ENCODE results near the gene TSPAN13.

TSPAN13 gene

DNA sequence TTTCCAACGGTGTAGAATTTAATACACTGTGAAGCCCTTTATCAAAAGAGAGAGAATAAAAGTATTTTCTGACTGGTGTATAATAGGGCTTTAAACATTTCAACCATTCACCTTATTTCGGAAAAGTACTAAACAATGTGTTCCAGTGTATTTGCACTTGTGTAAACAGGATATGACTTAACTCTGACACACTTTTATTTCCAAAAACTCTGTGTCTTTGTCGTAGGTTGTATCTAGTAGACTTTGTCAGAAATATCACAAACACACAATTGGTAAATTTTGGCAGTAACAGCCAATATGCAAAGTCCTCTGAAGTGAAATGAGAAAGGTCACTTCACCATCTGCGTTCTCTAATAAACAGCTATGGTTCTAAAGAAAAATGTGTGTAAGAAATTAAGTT, 10.3 kb upstream of the TSPAN13 start:
- TF ChIP-seq, protein P1, sequence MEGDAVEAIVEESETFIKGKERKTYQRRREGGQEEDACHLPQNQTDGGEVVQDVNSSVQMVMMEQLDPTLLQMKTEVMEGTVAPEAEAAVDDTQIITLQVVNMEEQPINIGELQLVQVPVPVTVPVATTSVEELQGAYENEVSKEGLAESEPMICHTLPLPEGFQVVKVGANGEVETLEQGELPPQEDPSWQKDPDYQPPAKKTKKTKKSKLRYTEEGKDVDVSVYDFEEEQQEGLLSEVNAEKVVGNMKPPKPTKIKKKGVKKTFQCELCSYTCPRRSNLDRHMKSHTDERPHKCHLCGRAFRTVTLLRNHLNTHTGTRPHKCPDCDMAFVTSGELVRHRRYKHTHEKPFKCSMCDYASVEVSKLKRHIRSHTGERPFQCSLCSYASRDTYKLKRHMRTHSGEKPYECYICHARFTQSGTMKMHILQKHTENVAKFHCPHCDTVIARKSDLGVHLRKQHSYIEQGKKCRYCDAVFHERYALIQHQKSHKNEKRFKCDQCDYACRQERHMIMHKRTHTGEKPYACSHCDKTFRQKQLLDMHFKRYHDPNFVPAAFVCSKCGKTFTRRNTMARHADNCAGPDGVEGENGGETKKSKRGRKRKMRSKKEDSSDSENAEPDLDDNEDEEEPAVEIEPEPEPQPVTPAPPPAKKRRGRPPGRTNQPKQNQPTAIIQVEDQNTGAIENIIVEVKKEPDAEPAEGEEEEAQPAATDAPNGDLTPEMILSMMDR (IDR thresholded peaks at IDR 0.05; ENCODE audit: low read depth, low read length), result no peak
- no peak overlapping the region for H3K4me3 ChIP-seq (replicated peaks in 1 of 2; ENCODE audit: low read depth in 2 of 2, low read length in 2 of 2)

DNA sequence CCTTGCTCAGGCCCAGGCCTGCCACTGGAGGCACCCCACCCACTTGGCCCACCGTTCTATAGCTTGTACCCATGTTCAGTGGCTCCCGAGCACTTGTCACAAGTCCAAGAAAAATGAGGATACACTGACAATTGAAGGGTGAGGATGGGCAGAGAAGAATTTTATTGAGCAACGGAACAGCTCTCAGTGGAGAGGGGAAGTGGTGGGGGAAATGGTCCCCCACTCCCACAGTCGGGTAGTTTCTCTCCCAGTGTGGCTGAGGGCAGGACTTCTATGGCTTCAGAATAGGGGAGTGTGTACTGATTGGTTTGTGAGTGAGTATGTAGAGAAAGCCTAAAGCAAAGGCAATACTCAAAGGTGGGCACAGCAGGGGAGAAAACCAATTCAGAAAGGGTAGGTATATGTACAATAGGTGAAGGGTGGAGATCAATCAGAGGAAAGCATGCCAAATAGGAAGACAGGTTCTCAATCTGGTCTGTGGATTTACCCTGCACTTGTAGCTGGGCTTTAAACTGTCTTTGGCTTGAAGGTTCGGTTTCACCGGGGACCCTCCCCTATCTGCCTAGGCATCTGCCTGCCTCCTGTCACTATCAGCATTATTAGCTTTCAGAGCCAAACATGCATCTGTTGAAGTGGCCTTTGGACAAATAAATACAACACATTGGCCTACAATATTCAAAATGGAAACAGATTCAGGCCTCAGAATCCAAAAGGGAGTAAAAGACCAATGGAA, 8.9 kb upstream of the TSPAN13 start:
- TF ChIP-seq, protein P1 (IDR thresholded peaks at IDR 0.05; ENCODE audit: low read depth, low read length), result no peak
- no peak overlapping the region for H3K4me3 ChIP-seq (replicated peaks in 1 of 2; ENCODE audit: low read depth in 2 of 2, low read length in 2 of 2)
- DNase-seq (ENCODE audit: low read depth in 2 of 2), result no peak

More for the DNA sequence above, 10.3 kb upstream of the TSPAN13 start:
- peak; percentile 69 to 82 for DNase-seq (ENCODE audit: low read depth in 2 of 2)

GRCh38 chr7:16745645-16746044, 7.9 kb upstream of the TSPAN13 start:
- TF ChIP-seq, protein P1 (IDR thresholded peaks at IDR 0.05; ENCODE audit: low read depth, low read length), result no peak
- no peak overlapping the region for H3K4me3 ChIP-seq (replicated peaks in 1 of 2; ENCODE audit: low read depth in 2 of 2, low read length in 2 of 2)
- no peak for DNase-seq (ENCODE audit: low read depth in 2 of 2)

DNA sequence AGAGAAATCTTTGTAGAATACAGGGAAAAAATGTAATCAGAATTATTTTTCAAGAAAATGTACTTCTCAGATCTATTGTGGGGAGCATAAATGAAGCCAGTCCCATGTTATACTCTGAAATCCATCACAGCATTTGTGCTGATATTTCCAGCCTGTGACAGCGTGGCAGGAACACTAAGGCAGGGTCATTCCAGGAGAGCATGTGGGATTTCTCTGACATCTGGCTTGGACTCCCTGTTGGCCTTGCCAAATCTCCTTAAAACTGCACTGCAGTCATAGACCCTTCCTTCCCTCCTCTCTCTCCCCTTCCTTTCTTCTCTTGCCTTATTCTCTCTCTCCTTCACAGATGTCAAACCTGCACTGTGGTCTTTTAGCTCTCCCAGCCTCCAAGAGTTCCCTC, 6.5 kb upstream of the TSPAN13 start:
- no peak overlapping the region for H3K4me3 ChIP-seq (replicated peaks in 1 of 2; ENCODE audit: low read depth in 2 of 2, low read length in 2 of 2)
- DNase-seq (ENCODE audit: low read depth in 2 of 2), result peak in 1 of 2 donors; percentile 57
- TF ChIP-seq, protein P1 (IDR thresholded peaks at IDR 0.05; ENCODE audit: low read depth, low read length), result no peak

DNA sequence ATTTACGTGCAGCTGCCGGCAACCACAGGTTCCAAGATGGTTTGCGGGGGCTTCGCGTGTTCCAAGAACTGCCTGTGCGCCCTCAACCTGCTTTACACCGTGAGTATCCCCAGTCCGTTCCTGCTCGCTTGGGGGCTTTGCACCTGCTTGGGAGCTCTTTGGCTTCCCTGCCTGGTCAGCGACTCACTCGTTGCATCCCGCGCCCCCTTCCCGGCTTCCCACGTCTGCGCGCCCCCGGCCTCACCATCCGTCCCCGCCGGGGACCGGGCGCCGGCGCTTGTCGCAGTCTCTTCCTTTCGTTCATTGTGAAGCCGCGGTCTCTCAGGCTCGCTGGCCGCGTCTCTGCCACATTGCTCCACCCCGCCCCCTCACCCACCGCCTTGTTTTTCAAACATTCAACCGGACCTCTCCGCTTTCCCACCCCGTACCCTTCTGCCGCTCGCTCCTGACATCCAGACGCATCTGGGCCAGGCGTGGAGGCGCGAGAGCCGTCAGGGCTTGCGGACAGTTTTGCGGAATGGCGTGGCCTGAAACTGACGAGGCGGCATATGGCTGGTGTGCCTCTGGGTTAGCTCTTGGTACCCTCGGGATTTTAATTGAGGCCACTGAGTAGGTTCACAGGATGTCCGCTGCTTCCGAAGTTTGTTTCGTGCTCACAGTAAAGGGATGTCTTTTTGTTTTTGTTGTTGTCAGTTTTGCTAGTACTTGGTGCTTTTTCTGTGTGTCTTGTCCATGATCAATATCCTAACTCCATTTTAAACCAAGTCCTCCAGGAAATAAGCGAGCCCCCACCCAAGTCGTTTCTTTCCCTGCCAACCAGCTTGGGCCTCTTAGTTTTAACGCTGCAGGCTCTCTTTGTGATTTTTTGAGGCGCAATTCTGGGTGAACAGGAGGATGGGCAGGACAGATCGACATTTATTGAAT, 639 bp downstream of the TSPAN13 start:
- TF ChIP-seq, protein P1 (IDR thresholded peaks at IDR 0.05; ENCODE audit: low read depth, low read length), result no peak
- DNase-seq (ENCODE audit: low read depth in 2 of 2), result peak; percentile 24 to 33
- H3K4me3 ChIP-seq (replicated peaks in 1 of 2; ENCODE audit: low read depth in 2 of 2, low read length in 2 of 2), result peak overlapping the region; percentile 71 to 81

GRCh38 chr7:16754856-16755317, 1.3 kb downstream of the TSPAN13 start:
- TF ChIP-seq, protein P1 (IDR thresholded peaks at IDR 0.05; ENCODE audit: low read depth, low read length), result no peak
- H3K4me3 ChIP-seq (replicated peaks in 1 of 2; ENCODE audit: low read depth in 2 of 2, low read length in 2 of 2), result peak overlapping the region in 1 of 2 donors; percentile 81
- DNase-seq (ENCODE audit: low read depth in 2 of 2), result no peak

Measured in cardiac fibroblast (primary cell).